HPDE6-E6E7 (cell line): ENCODE data around the gene PDCL2.
"Not testable (repeated sequence)": the region's sequence is repeated elsewhere in the genome, so short reads cannot be mapped to it uniquely, and the experiment has no call there.

Source experiments
- DNase-seq: peaks from one replicate; pipeline ENCODE4 v3.0.0; 2011; ENCODE audit warnings: missing footprints; ENCODE audit errors: extremely low spot score

The PDCL2 gene

DNA sequence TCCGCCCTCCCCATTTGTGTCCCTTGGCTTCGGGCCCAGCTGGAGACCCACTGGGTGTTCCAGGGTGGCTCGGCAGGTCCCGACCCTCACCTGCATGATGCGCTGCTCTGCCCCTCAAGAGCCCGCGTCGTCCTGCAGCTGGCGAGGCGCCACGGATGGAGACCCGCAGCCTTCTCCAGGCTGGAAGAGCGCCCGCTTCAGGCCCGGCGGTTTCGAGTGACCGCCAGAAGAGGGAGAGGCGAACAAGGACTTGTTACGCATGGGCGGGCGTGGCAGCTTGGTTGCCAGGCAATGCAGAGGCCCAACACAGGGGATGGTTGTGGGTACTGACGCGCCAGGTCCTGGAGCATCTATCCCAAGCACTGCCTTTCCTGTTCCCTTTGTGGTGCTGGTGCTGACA, at the start of gene PDCL2:
Gene PDCL2, minus strand, starts transcription at position 232 of the 400 bp plus-strand sequence. Its CDS starts 136 bp downstream, at position 96.
- no peak for DNase-seq

GRCh38 chr4:55637272-55637820, 45.3 kb upstream of the PDCL2 start:
- DNase-seq: no peak

DNA sequence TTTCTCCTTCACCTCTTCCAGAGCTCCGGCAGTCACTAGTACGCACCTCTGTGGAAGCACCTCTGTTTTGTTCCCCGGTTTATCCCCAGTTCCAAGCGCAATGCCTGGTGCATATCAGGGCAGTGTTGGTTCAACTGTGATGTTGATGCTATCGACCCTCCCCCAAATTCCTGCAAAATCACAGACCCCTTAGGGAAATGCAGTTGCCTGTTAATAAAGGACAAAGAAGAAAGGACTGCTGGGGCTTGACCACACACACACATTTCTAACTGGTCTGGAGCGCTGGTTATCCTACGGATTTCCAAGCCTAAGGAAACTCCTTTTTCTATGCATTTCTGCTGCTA, 44.6 kb upstream of the PDCL2 start:
- no peak for DNase-seq

- peak; percentile 51 for DNase-seq
Observed at GRCh38 chr4:55635741-55636655, 44.0 kb upstream of the PDCL2 start, which contains the start of gene NMU. Gene NMU, minus strand, starts transcription at chr4:55636298. Its CDS starts 106 bp downstream, at chr4:55636192.

DNA sequence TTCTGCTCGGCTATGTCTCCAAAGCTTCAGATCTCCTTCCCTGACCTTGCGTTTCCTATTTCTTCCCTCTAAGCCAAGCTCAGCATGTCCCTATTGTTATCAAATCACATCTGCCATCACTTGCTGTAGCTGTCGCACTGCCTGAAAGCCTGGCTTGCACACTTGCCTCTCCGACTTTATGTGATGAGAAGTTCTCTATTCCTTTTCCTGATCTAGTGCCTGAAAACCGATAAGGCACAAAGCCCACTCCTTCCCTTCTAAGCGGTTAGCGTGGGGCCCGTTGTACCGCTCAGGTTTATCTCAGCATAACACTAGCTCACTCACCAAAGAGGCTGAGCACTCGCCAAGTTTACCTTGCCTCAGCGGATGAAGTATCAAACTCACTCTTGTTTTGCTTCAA, 43.2 kb upstream of the PDCL2 start:
- DNase-seq: no peak

DNA sequence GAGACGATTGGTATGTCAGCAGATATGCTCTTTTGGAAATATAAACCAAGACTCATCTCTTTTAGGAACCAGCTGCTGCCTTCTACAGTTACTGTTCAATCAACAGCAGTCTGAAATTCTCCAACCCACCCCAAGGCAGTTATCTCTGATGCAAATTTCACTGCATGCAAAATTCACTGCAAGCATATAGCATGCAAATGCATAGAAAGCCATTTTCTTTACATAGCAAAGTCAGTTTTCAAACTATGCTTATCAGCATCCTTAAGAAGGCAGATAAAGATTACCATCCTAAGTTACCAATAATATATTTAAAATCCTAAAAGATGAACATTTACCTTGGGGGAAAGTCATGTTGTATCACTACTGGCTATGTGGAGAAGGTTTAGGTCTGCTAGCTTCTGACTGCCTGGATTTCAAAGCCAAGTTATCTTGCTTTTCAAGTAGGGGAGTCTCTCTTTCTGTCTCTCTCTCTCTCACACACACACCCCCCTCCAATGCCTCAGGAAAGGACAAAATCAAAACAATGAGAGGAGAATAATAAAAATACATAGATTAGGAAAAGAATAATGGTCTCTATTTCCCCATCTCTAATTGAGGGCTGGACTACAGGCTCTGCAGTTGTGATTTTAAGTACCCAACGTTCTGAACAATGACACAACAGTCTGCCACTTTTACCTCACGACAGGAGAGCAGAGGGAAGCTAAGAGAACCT, 42.5 kb upstream of the PDCL2 start:
- DNase-seq: no peak

- no peak for DNase-seq
Observed at GRCh38 chr4:55633903-55634302, 41.9 kb upstream of the PDCL2 start.

DNA sequence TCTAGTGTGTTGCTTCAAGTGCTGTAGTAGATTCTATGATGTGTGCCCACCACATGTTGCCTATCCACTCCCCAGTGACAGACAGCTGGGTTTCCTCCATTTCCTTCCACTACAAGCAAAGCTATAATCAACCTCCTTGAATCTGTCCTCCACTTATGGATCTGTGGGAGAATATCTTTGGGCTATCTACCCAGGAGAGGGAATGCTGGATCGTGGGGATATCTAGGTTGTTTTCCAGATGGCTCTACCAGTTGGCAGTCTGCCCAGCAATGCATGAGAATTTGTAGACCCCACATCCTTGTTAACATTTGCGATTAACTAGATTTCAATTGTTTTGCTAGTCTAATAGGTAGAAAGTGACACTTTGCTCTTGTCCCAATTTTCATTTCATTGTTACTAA, 33.8 kb upstream of the PDCL2 start:
- no peak for DNase-seq

GRCh38 chr4:55624063-55624462, 32.0 kb upstream of the PDCL2 start:
- not testable (repeated sequence) for DNase-seq

DNA sequence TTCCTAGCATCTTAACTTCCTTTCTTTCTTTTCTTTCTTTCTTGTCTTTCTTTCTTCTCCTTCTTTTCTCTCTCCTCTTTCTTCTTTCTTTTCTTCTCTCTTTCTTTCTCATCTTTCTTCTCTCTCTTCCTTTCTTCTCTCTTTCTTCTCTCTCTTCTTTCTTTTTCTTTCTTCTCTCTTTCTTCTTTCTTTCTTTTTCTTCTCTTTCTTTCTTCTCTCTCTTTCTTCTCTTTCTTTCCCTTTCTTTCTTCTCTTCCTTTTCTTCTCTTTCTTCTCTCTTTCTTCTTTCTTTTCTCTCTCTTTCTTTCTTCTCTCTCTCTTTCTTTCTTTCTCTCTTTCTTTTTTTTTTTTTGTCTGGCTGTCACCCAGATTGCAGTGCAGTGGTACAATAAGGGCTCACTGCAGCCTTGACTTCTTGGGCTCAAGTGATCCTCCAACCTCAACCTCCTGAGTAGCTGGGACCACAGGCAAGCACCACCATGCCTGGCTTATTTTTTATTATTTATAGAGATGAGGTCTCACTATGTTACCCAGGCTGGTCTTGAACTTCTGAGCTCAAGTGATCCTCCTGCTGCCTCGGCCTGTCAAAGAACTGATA, 26.6 kb upstream of the PDCL2 start:
- no peak for DNase-seq

DNA sequence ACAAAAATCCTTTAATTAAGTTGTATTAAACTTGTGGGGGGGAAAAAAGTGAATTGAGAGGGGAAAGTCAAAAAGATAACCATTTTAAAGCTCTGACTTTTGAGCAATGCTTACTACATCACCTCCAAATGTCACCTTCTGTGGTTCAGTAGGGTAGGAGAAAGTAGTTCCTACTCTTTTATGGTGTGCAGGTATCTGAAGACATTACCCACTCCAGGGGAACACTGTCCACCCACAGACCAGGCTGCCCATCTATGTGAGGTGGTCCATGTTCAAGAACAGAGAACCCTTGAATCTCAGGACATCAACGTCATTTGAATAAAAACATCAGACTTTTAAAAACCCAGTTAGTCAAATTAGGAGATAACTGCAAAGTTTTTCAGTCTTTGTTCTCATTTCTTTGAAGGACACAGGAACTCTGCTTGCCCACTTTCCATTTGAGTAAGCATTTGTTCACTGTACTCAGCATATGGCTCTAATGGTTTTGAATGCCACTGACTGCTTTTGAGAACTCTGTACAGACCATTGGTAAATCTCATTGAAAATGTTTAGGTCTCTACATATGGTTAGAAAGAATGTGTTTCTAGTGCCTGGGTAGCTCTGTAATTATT, 25.6 kb upstream of the PDCL2 start:
- no peak for DNase-seq

- DNase-seq: no peak
Observed at GRCh38 chr4:55615008-55615407, 23.0 kb upstream of the PDCL2 start.

- DNase-seq: no peak
Observed at GRCh38 chr4:55613621-55614020, 21.6 kb upstream of the PDCL2 start.

DNA sequence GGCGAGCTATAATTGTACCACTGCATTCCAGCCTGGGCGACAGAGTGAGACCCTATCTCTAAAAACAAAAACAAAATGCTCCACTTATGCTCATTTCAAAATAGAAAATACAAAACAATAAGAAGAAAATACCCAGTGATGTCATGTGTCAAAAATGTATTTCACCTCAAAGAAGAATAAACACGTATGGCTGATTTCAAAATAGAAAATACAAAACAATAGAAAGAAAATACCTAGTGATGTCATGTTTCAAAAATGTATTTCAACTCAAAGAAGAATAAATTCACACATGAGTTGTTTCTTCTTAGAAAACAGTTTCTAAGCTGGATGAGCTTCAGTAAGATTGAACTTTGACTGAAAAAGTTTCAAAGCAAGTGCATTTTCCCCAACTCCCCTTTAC, 20.3 kb upstream of the PDCL2 start:
- DNase-seq: no peak

DNA sequence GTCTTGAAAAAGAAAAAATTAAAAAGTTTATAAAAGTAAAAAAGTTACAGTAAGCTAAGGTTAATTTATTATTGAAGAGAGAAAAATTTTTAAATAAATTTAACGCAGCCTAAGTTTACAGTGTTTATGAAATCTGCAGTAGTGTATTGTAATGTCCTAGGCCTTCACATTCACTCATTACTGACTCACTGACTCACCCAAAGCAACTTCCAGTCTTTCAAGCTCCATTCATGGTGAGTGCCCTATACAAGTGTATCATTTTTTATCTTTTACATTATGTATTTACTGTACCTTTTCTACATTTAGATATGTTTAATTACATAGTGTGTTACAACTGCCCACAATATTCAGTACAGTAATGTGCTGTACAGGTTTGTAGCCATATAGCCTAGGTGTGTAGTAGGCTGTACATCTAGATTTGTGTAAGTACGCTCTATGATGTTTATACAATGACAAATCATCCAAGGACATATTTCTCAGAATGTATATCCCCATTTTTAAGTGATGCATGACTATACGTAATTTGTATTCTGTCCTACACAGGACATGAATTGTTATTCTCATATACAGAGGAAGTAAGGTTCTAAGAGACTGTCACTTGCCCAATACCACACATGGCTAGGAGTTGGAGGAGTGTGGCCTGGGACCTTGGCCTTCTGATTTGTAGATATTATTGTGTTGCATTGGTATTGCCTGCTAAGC, 19.5 kb upstream of the PDCL2 start:
- DNase-seq: no peak

DNA sequence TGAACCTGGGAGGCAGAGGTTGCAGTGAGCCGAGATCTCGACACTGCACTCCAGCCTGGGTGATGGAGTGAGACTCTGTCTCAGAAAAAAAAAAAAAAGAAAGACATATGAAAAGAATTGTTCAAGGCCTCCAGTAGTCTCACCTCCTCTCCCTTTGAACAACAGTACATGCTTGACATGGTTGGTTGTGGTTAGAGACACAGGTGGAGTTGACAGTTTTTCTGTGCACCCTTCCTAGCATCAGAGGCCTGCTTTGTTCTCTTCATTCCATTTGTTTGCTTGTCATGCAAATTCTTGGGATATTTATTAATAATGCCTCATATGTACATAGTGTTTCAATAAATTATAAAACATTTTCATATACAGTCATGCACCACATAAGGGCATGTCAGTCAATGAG, 18.3 kb upstream of the PDCL2 start:
- no peak for DNase-seq

- peak; percentile 84 for DNase-seq
Observed at GRCh38 chr4:55609393-55609866, 17.4 kb upstream of the PDCL2 start.

DNA sequence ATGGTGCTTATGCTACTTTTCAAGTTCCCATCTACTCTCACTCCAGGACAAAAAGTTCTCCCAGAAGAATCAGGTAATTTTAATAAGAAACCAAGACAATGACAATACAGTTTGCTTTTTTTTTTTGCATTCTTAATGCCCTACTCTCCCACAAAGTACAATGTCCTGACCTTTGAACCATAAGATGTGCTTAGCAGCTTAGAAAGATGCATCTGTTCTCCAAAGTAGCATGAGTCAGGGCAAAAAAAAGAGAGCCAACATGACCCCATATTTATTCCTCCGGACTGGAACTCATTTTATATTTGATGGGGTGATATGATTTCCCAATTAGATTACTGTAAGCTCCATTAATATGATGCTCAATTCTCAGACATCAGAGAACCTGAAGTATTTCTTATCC, 16.5 kb upstream of the PDCL2 start:
- no peak for DNase-seq

DNA sequence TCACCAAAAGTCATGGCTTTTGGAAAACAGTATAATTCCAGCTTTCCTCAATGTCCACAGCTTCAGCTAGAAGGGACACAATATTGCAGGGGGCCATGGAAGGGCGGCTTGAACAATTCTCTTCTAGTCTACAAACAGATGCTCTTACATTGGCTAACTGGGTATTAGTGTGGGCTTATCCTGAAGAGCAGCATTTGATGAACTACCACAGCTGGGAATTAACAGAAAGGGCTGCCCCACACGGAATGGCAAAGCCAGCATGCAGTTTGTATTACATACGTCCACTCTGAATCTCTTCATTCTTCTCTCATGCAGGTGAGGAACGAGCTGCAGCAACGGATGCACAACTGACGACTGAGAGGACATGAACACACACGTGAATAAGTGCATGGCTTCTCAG, 13.0 kb upstream of the PDCL2 start:
- no peak for DNase-seq

DNA sequence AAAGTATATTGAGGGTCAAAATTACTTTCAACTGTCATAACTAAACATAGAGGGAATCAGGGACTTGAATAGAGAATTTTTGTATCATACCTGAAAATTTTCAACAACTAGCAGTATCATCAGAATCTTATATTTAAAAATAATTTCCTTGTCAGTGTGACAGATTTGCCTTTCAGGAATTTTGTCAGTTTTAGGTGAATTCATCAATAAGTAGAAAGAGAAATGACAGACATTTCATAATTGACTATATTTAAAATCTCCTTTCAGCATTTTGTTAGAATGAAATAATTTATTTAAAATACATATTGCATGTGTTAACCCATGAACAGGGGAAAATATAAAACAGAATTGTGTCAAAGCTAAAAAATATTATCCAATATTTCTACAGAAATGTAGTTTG, 8.6 kb upstream of the PDCL2 start:
- no peak for DNase-seq

GRCh38 chr4:55598641-55599040, 6.6 kb upstream of the PDCL2 start:
- no peak for DNase-seq
